Mesenchymal stem cell (in vitro differentiated cells and primary cell): ENCODE data around the gene GDF2.

Source experiments
- DNase-seq: peaks from one replicate; pipeline ENCODE4 v3.0.0-alpha.2; 2013
- H2AFZ ChIP-seq: one replicate; pipeline ENCODE4 v1.6.1; 2013; ENCODE audit warnings: low read depth, mild to moderate bottlenecking, control low read depth, inconsistent platforms, low read length, moderate library complexity
- H2AK5ac ChIP-seq: 2 replicates; pipeline ENCODE4 v1.6.1; 2013; ENCODE audit warnings: low read length, moderate library complexity, mild to moderate bottlenecking, inconsistent platforms; ENCODE audit not compliant: severe bottlenecking
- H2BK120ac ChIP-seq: one replicate; pipeline ENCODE4 v1.6.1; 2013; ENCODE audit warnings: low read depth, mild to moderate bottlenecking, inconsistent platforms, low read length, moderate library complexity
- H2BK12ac ChIP-seq, 2 experiments: one replicate each; pipeline ENCODE4 v1.6.1; 2013; ENCODE audit warnings: inconsistent platforms in 2 of 2, low read length in 2 of 2, mild to moderate bottlenecking in 2 of 2, moderate library complexity in 2 of 2, control low read depth in 1 of 2
- H2BK15ac ChIP-seq: one replicate; pipeline ENCODE4 v1.6.1; 2013; ENCODE audit warnings: mild to moderate bottlenecking, low read depth, inconsistent platforms; ENCODE audit not compliant: poor library complexity, severe bottlenecking
- H2BK5ac ChIP-seq: 2 replicates; pipeline ENCODE4 v1.6.1; 2013; ENCODE audit warnings: low read depth, mild to moderate bottlenecking, low read length, control low read depth, inconsistent platforms; ENCODE audit not compliant: poor library complexity, severe bottlenecking
- H3K14ac ChIP-seq, 2 experiments: one replicate each; pipeline ENCODE4 v1.6.1; 2013; ENCODE audit warnings: inconsistent platforms in 2 of 2, low read length in 2 of 2, control low read depth in 1 of 2, mild to moderate bottlenecking in 1 of 2, moderate library complexity in 1 of 2
- H3K18ac ChIP-seq, 2 experiments: one replicate each; pipeline ENCODE4 v1.6.1; 2013; ENCODE audit warnings: inconsistent platforms in 2 of 2, low read length in 2 of 2, control low read depth in 1 of 2, low read depth in 1 of 2, mild to moderate bottlenecking in 1 of 2
- H3K23ac ChIP-seq, 2 experiments: one replicate each; pipeline ENCODE4 v1.6.1; 2013; ENCODE audit warnings: inconsistent platforms in 2 of 2, low read length in 2 of 2, mild to moderate bottlenecking in 2 of 2, moderate library complexity in 2 of 2, control low read depth in 1 of 2
- H3K27ac ChIP-seq: 2 replicates; pipeline ENCODE4 v1.5.1; 2013; ENCODE audit warnings: mild to moderate bottlenecking, moderate library complexity, low read length, control low read depth, inconsistent platforms; ENCODE audit not compliant: poor library complexity, severe bottlenecking
- H3K27me3 ChIP-seq, 2 experiments: 2 replicates each; pipeline versions ENCODE4 v1.6.1 to v1.7.0; 2013; ENCODE audit warnings: low read length in 2 of 2, mild to moderate bottlenecking in 2 of 2, moderate library complexity in 2 of 2, control low read depth in 1 of 2, inconsistent platforms in 1 of 2; ENCODE audit not compliant: control insufficient read depth in 1 of 2, insufficient read depth in 1 of 2
- H3K36me3 ChIP-seq, 2 experiments: 2 replicates each; pipeline versions ENCODE4 v1.6.1 to v1.7.0; 2013; ENCODE audit warnings: low read length in 2 of 2, control low read depth in 1 of 2, inconsistent platforms in 1 of 2, low read depth in 1 of 2, mild to moderate bottlenecking in 1 of 2; ENCODE audit not compliant: insufficient read depth in 2 of 2, control insufficient read depth in 1 of 2
- H3K4ac ChIP-seq, 2 experiments: one replicate each; pipeline ENCODE4 v1.6.1; 2013; ENCODE audit warnings: inconsistent platforms in 2 of 2, low read length in 2 of 2, mild to moderate bottlenecking in 2 of 2, moderate library complexity in 2 of 2, control low read depth in 1 of 2, low read depth in 1 of 2
- H3K4me1 ChIP-seq: 2 replicates; pipeline ENCODE4 v1.6.1; 2013; ENCODE audit warnings: low read depth, low read length, control low read depth; ENCODE audit not compliant: control insufficient read depth, insufficient read depth
- H3K4me2 ChIP-seq: 2 replicates; pipeline ENCODE4 v1.6.1; 2013; ENCODE audit warnings: low read length, mild to moderate bottlenecking, inconsistent platforms; ENCODE audit not compliant: poor library complexity, severe bottlenecking
- H3K4me3 ChIP-seq, 2 experiments: 2 replicates each; pipeline versions ENCODE4 v1.5.1 to v1.7.0; 2013; ENCODE audit warnings: low read length in 2 of 2, mild to moderate bottlenecking in 2 of 2, control low read depth in 1 of 2, low read depth in 1 of 2; ENCODE audit not compliant: insufficient read depth in 1 of 2
- H3K79me1 ChIP-seq: replicated peaks from 2 replicates; pipeline ENCODE4 v1.6.1; 2013; ENCODE audit warnings: mild to moderate bottlenecking, control low read depth, low read length, inconsistent platforms; ENCODE audit not compliant: poor library complexity, severe bottlenecking
- H3K9ac ChIP-seq: 2 replicates; pipeline ENCODE4 v1.7.0; 2013; ENCODE audit warnings: mild to moderate bottlenecking, low read length, moderate library complexity
- H3K9me3 ChIP-seq: 2 replicates; pipeline ENCODE4 v1.7.0; 2013; ENCODE audit warnings: mild to moderate bottlenecking, low read length; ENCODE audit not compliant: control insufficient read depth
- H4K8ac ChIP-seq: one replicate; pipeline ENCODE4 v1.6.1; 2013; ENCODE audit warnings: inconsistent platforms, mild to moderate bottlenecking, low read length, moderate library complexity
- H4K91ac ChIP-seq: one replicate; pipeline ENCODE4 v1.6.1; 2013; ENCODE audit warnings: mild to moderate bottlenecking, low read length, inconsistent platforms
- WGBS: methylation state at CpG from one replicate; pipeline ENCODE4 v1.1.7; 2013; ENCODE audit warnings: mixed read lengths; 5-methylcytosine and 5-hydroxymethylcytosine counted together

The GDF2 gene

DNA sequence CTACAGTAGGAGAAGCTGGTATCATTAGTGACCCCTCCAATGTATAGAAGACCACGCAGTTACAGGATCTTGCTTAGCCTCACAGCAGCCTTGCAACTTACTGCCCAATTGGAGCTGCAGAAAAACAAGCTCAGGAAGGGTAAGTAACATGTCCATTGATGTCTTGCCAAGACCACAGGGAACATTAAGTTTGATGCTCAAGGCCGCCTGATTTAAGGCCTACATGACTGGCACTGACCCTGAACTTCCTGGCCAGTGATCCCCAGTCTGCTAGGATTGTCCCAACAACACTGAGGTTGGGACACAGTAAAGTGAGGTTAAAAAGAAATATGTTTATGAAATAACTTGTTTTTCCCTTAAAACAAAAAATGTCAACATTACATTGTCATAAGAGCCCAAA, 6.8 kb upstream of the GDF2 start:
- Histone ChIP-seq H3K36me3 (no peaks in the 10 kb centered on the region), H3K27ac (no peak overlapping the region), H3K23ac (no peak overlapping the region), H3K4me1 (no peaks in the 10 kb centered on the region), H3K14ac (no peak overlapping the region), H3K18ac (no peak overlapping the region), H3K4me2 (no peak overlapping the region), H2BK15ac (no peak overlapping the region), H3K27me3 (peaks cover 15 to 40% of the 10 kb centered on the region in 2 experiments), H3K79me1 (no peaks in the 10 kb centered on the region), H4K91ac (no peak overlapping the region), H3K9ac (no peak overlapping the region), H2AK5ac (no peak overlapping the region), H2BK12ac (no peak overlapping the region), H3K4me3 (no peak overlapping the region), H2BK5ac (no peak overlapping the region), H2BK120ac (no peak overlapping the region), H4K8ac (no peak overlapping the region), H2AFZ (no peak overlapping the region), H3K4ac (no peak overlapping the region), H3K9me3 (no peaks in the 10 kb centered on the region)
- WGBS: 71% methylated on average over 2 of the region's 2 CpGs
- no peak for DNase-seq

DNA sequence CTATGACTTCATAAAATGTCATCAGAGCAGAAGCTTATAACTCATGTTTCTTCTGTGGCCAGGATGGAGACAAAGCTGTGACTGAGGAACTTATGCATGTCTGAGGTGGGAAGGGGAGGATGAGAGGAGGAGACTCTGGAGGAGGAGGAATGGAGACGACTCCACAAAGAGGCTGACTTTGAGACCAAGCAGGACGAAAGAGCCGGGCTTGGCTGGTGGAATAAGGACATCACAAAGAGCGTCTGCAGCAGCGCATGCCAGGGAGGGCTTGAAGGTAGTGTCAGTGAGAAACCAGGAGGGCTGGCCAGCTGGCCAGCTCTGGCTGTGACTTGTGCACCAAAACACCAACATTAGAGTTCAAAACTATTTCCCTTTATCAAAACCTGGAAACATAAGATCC, 6.1 kb upstream of the GDF2 start:
- Histone ChIP-seq H3K4me2 (no peak overlapping the region), H2BK120ac (no peak overlapping the region), H2BK5ac (no peak overlapping the region), H4K8ac (no peak overlapping the region), H3K14ac (no peak overlapping the region), H3K4me1 (no peaks in the 10 kb centered on the region), H3K18ac (no peak overlapping the region), H2BK12ac (no peak overlapping the region), H4K91ac (no peak overlapping the region), H3K9ac (no peak overlapping the region), H3K4ac (no peak overlapping the region), H2BK15ac (no peak overlapping the region), H3K27me3 (peaks cover 23 to 39% of the 10 kb centered on the region in 2 experiments), H3K36me3 (no peaks in the 10 kb centered on the region), H3K79me1 (no peaks in the 10 kb centered on the region), H3K23ac (no peak overlapping the region), H2AFZ (no peak overlapping the region), H3K4me3 (no peak overlapping the region), H2AK5ac (no peak overlapping the region), H3K27ac (no peak overlapping the region), H3K9me3 (no peaks in the 10 kb centered on the region)
- no peak for DNase-seq
- 83% methylated on average over 5 of the region's 5 CpGs for WGBS

- Histone ChIP-seq H2BK15ac (no peak overlapping the region), H3K27ac (no peak overlapping the region), H2BK120ac (no peak overlapping the region), H3K4me3 (no peak overlapping the region), H3K18ac (no peak overlapping the region), H3K27me3 (peaks cover 34 to 39% of the 10 kb centered on the region in 2 experiments), H3K4me1 (no peaks in the 10 kb centered on the region), H2AK5ac (no peak overlapping the region), H3K23ac (no peak overlapping the region), H3K4me2 (no peak overlapping the region), H3K9ac (no peak overlapping the region), H4K8ac (no peak overlapping the region), H3K79me1 (no peaks in the 10 kb centered on the region), H4K91ac (no peak overlapping the region), H3K36me3 (no peaks in the 10 kb centered on the region), H2AFZ (no peak overlapping the region), H3K4ac (no peak overlapping the region), H2BK5ac (no peak overlapping the region), H2BK12ac (no peak overlapping the region), H3K9me3 (no peaks in the 10 kb centered on the region), H3K14ac (no peak overlapping the region)
- DNase-seq: no peak
- WGBS: 70% methylated on average over 4 of the region's 4 CpGs
These were observed 5.0 kb upstream of the GDF2 start for GRCh38 chr10:47317251-47317650.

GRCh38 chr10:47318706-47319105, 3.5 kb upstream of the GDF2 start:
- Histone ChIP-seq H3K14ac (no peak overlapping the region), H3K4me3 (no peak overlapping the region), H3K23ac (no peak overlapping the region), H3K4me2 (no peak overlapping the region), H4K91ac (no peak overlapping the region), H3K9ac (no peak overlapping the region), H2BK12ac (no peak overlapping the region), H3K18ac (no peak overlapping the region), H2BK15ac (no peak overlapping the region), H2BK5ac (no peak overlapping the region), H3K79me1 (no peaks in the 10 kb centered on the region), H3K9me3 (no peaks in the 10 kb centered on the region), H2BK120ac (no peak overlapping the region), H2AFZ (no peak overlapping the region), H3K27ac (no peak overlapping the region), H2AK5ac (no peak overlapping the region), H3K36me3 (no peaks in the 10 kb centered on the region), H3K27me3 (peaks cover 34 to 47% of the 10 kb centered on the region in 2 experiments), H3K4me1 (no peaks in the 10 kb centered on the region), H4K8ac (no peak overlapping the region), H3K4ac (no peak overlapping the region)
- DNase-seq: no peak
- 67% methylated on average over 9 of the region's 9 CpGs for WGBS
